MM.1S (cell line): ENCODE results near the gene UQCRHL.

ENCODE experiments used
- DNase-seq: peaks from one replicate; pipeline ENCODE4 v3.0.0-alpha.2; 2015
- H2AFZ ChIP-seq: fragments of 300-600 bp; sonication (generic); 2 replicates; pipeline ENCODE4 v1.6.0; 2016; ENCODE audit warnings: antibody characterized with exemption, low read length
- H3F3A ChIP-seq: fragments of 300-600 bp; sonication (generic); 2 replicates; pipeline ENCODE4 v1.6.1; 2016; ENCODE audit warnings: mild to moderate bottlenecking, antibody characterized with exemption, low read length, moderate library complexity, mixed read lengths; ENCODE audit not compliant: insufficient read depth
- H3K27ac ChIP-seq: fragments of 300-600 bp; sonication (generic); 2 replicates; pipeline ENCODE4 v1.5.1; 2016; ENCODE audit warnings: mild to moderate bottlenecking, low read length
- H3K27me3 ChIP-seq: fragments of 300-600 bp; sonication (generic); replicated peaks from 2 replicates; pipeline ENCODE4 v1.6.0; 2016; ENCODE audit warnings: low read length; ENCODE audit not compliant: insufficient read depth
- H3K36me3 ChIP-seq: fragments of 300-600 bp; sonication (generic); replicated peaks from 2 replicates; pipeline ENCODE4 v1.6.1; 2016; ENCODE audit warnings: mild to moderate bottlenecking, low read length, mixed read lengths; ENCODE audit not compliant: insufficient read depth
- H3K4me1 ChIP-seq: fragments of 300-600 bp; sonication (generic); 2 replicates; pipeline ENCODE4 v1.6.1; 2016; ENCODE audit warnings: low read length, mixed read lengths
- H3K4me2 ChIP-seq: fragments of 300-600 bp; sonication (generic); 2 replicates; pipeline ENCODE4 v1.6.0; 2016; ENCODE audit warnings: low read depth, low read length
- H3K4me3 ChIP-seq: fragments of 300-600 bp; sonication (generic); 2 replicates; pipeline ENCODE4 v1.5.1; 2016; ENCODE audit warnings: low read length, mixed read lengths
- H3K79me2 ChIP-seq: fragments of 300-600 bp; sonication (generic); 2 replicates; pipeline ENCODE4 v1.6.1; 2016; ENCODE audit warnings: mixed run types, low read length, mixed read lengths
- H3K9ac ChIP-seq: fragments of 300-600 bp; sonication (generic); 2 replicates; pipeline ENCODE4 v1.6.1; 2016; ENCODE audit warnings: low read length, mixed read lengths
- H3K9me2 ChIP-seq: fragments of 300-600 bp; sonication (generic); replicated peaks from 2 replicates; pipeline ENCODE4 v1.6.1; 2016; ENCODE audit warnings: mild to moderate bottlenecking, low read length, mixed read lengths; ENCODE audit not compliant: insufficient read depth
- H3K9me3 ChIP-seq: fragments of 300-600 bp; sonication (generic); replicated peaks from 2 replicates; pipeline ENCODE4 v1.6.1; 2016; ENCODE audit warnings: mild to moderate bottlenecking, low read length, mixed read lengths; ENCODE audit not compliant: insufficient read depth
- H4K20me1 ChIP-seq: fragments of 300-600 bp; sonication (generic); 2 replicates; pipeline ENCODE4 v1.6.1; 2016; ENCODE audit warnings: mild to moderate bottlenecking, low read length, moderate library complexity, mixed read lengths; ENCODE audit not compliant: insufficient read depth
- EZH2 ChIP-seq: fragments of 300-600 bp; sonication (generic); optimal IDR thresholded peaks from 2 replicates; pipeline ENCODE3; 2017; ENCODE audit warnings: low read depth, mild to moderate bottlenecking, antibody characterized with exemption, low read length, mixed read lengths
- EZH2phosphoT487 ChIP-seq: fragments of 300-600 bp; sonication (generic); IDR thresholded peaks from 2 replicates; pipeline ENCODE4 v1.6.1; 2018; ENCODE audit warnings: antibody characterized with exemption, low read length
- TF ChIP-seq, protein P1 (sequence below): fragments of 300-600 bp; sonication (generic); IDR thresholded peaks from 2 replicates; pipeline ENCODE4 v1.5.1; 2016; ENCODE audit warnings: antibody characterized with exemption, low read length, mixed read lengths

The UQCRHL gene

DNA sequence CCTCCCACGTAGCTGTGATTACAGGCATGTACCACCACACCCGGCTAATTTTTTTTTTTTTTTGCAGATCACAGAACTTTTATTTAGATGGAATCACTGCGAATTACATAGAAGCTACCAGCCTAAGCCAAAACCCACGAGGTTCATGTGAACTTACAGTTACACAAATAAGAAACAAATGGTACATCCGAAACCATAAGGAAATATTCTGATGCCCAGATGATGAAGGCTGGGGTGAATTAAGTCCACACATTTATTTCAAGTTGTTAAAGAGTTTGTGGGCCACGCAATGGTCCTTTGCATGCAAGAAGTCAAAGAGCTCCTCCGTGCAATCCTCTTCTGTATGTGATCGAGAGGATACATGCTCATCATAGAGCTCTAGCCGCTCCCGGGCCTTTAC, 328 bp downstream of the UQCRHL start:
- H3K4me1 ChIP-seq = no peaks in the 10 kb centered on the region
- no peaks in the 10 kb centered on the region for H4K20me1 ChIP-seq
- H3K4me2 ChIP-seq = no peak overlapping the region
- H3F3A ChIP-seq = no peaks in the 10 kb centered on the region
- no peaks in the 10 kb centered on the region for H3K9me3 ChIP-seq
- DNase-seq = no peak
- H2AFZ ChIP-seq = no peak overlapping the region
- TF ChIP-seq EZH2 = no peak
- TF ChIP-seq, protein P1, sequence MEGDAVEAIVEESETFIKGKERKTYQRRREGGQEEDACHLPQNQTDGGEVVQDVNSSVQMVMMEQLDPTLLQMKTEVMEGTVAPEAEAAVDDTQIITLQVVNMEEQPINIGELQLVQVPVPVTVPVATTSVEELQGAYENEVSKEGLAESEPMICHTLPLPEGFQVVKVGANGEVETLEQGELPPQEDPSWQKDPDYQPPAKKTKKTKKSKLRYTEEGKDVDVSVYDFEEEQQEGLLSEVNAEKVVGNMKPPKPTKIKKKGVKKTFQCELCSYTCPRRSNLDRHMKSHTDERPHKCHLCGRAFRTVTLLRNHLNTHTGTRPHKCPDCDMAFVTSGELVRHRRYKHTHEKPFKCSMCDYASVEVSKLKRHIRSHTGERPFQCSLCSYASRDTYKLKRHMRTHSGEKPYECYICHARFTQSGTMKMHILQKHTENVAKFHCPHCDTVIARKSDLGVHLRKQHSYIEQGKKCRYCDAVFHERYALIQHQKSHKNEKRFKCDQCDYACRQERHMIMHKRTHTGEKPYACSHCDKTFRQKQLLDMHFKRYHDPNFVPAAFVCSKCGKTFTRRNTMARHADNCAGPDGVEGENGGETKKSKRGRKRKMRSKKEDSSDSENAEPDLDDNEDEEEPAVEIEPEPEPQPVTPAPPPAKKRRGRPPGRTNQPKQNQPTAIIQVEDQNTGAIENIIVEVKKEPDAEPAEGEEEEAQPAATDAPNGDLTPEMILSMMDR = no peak
- no peak for TF ChIP-seq EZH2phosphoT487
- no peaks in the 10 kb centered on the region for H3K9me2 ChIP-seq
- H3K27me3 ChIP-seq = no peaks in the 10 kb centered on the region
- no peak overlapping the region for H3K9ac ChIP-seq
- H3K4me3 ChIP-seq = no peak overlapping the region
- H3K27ac ChIP-seq = no peak overlapping the region
- no peaks in the 10 kb centered on the region for H3K36me3 ChIP-seq
- H3K79me2 ChIP-seq = no peaks in the 10 kb centered on the region

DNA sequence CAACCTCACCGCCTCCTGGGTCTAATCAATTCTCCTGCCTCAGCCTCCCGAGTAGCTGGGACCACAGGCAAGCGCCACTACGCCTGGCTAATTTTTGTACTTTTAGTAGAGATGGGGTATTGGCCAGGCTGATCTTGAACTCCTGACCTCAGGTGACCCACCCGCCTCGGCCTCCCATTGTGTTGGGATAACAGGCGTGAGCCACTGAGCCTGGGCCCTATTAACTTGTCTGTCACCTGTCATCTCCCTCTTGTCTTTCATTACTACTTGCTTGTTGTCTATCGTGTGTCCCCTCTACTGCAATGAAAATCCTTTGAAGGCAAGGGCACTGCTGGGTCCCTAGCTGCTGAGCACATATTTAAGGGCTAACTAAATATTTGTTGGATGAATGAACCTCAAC, 3.4 kb downstream of the UQCRHL start:
- H3K9ac ChIP-seq = no peak overlapping the region
- no peaks in the 10 kb centered on the region for H3K9me2 ChIP-seq
- no peaks in the 10 kb centered on the region for H3K27me3 ChIP-seq
- no peak overlapping the region for H3K4me2 ChIP-seq
- no peak overlapping the region for H3K27ac ChIP-seq
- H3F3A ChIP-seq = no peaks in the 10 kb centered on the region
- no peak overlapping the region for H3K4me3 ChIP-seq
- no peaks in the 10 kb centered on the region for H3K4me1 ChIP-seq
- H2AFZ ChIP-seq = no peak overlapping the region
- H3K9me3 ChIP-seq = no peaks in the 10 kb centered on the region
- H3K79me2 ChIP-seq = no peaks in the 10 kb centered on the region
- H3K36me3 ChIP-seq = no peaks in the 10 kb centered on the region
- TF ChIP-seq, protein P1 = no peak
- no peak for TF ChIP-seq EZH2
- TF ChIP-seq EZH2phosphoT487 = no peak
- no peak for DNase-seq
- H4K20me1 ChIP-seq = no peaks in the 10 kb centered on the region

DNA sequence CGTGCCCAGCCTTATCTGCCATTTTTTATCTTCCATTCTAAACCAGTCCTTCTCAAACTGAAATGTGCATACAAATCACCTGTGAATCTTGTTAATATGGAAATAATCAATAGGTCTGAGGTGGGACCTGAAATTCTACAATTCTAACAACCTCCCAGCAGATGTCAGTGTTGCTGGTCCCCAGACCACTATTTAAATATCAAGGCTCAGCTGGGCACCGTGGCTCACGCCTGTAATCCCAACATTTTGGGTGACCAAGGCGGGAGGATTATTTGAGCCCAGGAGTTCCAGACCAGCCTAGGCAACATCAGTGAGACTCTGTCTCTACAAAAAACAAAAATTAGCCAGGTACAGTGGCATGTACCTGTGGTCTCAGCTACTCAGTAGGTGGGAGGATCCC, 4.1 kb downstream of the UQCRHL start:
- H3K27ac ChIP-seq = no peak overlapping the region
- H3K27me3 ChIP-seq = no peaks in the 10 kb centered on the region
- H2AFZ ChIP-seq = no peak overlapping the region
- no peaks in the 10 kb centered on the region for H3K36me3 ChIP-seq
- DNase-seq = peak; percentile 18
- H3F3A ChIP-seq = no peaks in the 10 kb centered on the region
- H3K4me3 ChIP-seq = no peak overlapping the region
- H3K9ac ChIP-seq = no peak overlapping the region
- no peaks in the 10 kb centered on the region for H4K20me1 ChIP-seq
- H3K9me2 ChIP-seq = no peaks in the 10 kb centered on the region
- no peaks in the 10 kb centered on the region for H3K4me1 ChIP-seq
- TF ChIP-seq, protein P1 = peak; percentile 32
- no peak for TF ChIP-seq EZH2
- H3K79me2 ChIP-seq = no peaks in the 10 kb centered on the region
- H3K4me2 ChIP-seq = no peak overlapping the region
- H3K9me3 ChIP-seq = no peaks in the 10 kb centered on the region
